NCI-H1092 (cell line): Measurements from ENCODE around the gene LRFN2.

ENCODE experiments used
- DNase-seq: peaks from one replicate; lab custom pipeline; 2025; lab: John Stamatoyannopoulos, UW

The LRFN2 gene

GRCh38 chr6:40378725-40379074 lies 208.5 kb downstream of the LRFN2 start:
- no peak for DNase-seq

- no peak for DNase-seq
Observed at GRCh38 chr6:40378071-40378724, 209.0 kb downstream of the LRFN2 start.

DNA sequence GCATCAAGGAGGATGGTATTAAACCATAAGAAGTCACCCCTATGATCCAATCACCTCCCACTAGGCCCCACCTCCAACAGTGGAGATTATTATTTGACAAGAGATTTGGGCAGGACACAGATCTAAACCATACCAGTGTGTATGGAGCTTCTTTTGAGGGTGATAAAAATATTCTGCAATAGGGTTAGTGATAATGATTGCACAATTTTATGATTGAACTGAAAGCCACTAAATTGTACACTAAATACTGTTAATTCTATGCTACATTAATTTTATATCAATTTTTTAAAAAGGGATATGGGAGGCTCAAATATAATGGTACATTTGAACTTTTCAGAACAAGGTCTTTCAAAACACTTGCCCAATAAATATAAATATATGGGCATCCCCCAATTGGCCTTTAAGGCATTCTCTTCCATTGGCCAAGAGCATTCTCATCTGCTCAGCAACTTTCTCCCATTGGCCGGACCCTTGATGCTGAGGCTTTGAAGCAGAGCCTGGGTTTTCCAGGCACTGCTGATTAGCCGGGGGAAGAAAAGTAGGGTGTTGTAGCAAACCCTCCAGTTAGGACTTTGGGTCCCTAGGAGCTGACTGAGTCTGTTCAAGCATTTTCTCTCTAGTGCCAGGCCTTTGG lies 209.9 kb downstream of the LRFN2 start:
- DNase-seq = no peak

DNA sequence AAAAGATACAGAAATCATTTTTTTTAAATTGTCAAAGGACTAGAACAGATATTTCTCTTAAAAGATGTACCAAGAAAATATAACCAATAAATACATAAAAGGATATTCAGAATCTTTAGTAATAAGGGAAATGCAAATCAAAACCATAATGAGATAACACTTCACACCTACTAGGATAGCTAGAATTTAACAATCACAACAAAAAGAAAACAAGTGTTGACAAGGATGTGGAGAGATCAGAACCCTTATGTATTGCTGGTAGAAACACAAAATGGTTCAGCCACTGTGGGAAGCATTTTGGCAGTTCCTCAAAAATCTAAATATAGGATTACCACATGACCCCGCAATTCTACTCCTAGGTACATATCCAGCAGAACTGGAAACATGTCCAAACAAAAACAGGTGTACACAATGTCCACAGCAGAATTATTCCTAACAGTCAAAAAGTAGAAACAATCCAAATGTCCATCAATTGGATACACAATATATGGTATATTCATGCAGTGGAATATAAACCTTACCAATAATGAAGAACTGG lies 211.0 kb downstream of the LRFN2 start:
- no peak for DNase-seq

GRCh38 chr6:40373267-40373666 lies 213.9 kb downstream of the LRFN2 start:
- DNase-seq = no peak

- no peak for DNase-seq
Observed at GRCh38 chr6:40371621-40372020, 215.5 kb downstream of the LRFN2 start.

GRCh38 chr6:40371095-40371494 lies 216.1 kb downstream of the LRFN2 start:
- no peak for DNase-seq

GRCh38 chr6:40369891-40370290 lies 217.3 kb downstream of the LRFN2 start:
- DNase-seq = no peak

GRCh38 chr6:40369042-40369441 lies 218.1 kb downstream of the LRFN2 start:
- no peak for DNase-seq

DNA sequence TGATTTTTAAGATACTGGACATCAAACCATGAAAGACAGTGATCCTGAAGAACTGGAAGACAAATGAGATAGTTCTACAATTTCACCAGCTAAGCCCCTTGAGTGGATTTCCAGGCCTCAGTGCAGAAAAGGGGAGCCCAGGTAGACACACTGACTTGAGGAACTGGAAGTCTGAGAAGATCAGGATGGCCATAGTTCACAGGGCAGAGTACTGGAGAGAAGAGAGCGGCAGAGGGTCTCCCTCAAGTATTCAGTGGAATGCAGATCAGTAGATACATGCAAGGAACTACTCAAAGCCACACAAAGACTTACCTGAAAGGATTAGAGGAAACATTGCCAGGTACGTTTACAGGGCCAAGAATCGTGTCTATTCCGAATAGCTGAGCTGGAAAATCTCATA lies 224.3 kb downstream of the LRFN2 start:
- DNase-seq = no peak

- no peak for DNase-seq
Observed at GRCh38 chr6:40359808-40360207, 227.4 kb downstream of the LRFN2 start.

DNA sequence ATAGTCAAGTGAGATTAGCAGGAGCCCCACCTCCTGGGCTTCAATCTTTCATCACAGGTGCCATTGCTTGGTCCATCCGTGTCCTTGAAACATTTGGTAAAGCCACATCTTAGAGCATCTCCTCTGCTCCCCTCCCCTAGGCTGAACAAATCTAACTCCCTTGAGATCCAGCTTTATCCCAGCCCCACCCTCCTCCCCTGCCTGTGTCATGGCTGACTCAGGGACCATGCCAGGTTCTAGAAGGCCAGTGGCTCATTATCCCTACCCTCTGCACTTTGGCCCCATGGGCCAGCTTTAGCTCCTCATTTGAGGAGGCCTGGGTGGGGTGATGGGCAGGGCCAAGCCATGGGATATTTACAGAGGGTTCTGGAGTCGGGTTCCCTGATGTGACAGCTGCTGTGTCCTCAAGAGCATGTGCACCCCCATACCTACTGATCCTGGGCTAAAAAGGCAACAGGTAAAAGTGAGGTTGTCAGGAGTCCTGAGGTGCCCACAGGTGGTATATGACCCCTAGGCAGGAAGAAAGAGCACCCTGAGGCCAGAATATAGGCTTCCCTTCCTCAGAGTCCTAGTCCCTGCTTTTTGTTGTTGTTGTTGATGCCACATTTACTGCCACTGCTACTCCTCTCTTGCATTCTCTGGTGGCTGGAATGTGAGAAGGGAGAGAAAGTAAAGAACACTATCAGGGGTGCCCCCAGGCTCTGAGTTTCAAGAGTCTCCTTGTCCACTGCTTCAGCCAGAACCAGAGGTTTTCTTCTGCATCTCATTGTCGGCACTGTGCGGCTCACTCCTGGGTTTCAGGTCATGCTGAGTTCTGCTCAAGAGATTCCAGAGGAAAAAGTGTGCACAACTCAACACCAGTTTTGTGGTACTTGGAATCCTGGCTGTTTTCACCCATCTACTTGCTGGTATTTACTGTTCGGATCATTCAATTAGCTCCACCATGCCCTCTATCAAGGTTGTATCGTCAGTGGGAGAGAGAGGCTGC lies 228.4 kb downstream of the LRFN2 start:
- no peak for DNase-seq

GRCh38 chr6:40356242-40356910 lies 230.8 kb downstream of the LRFN2 start:
- DNase-seq = no peak

GRCh38 chr6:40355532-40355931 lies 231.6 kb downstream of the LRFN2 start:
- no peak for DNase-seq

GRCh38 chr6:40355066-40355465 lies 232.1 kb downstream of the LRFN2 start:
- DNase-seq = no peak

GRCh38 chr6:40353967-40354452 lies 233.2 kb downstream of the LRFN2 start:
- no peak for DNase-seq

GRCh38 chr6:40353197-40353966 lies 233.8 kb downstream of the LRFN2 start:
- DNase-seq = no peak

GRCh38 chr6:40352527-40353170 lies 234.5 kb downstream of the LRFN2 start:
- DNase-seq = no peak

GRCh38 chr6:40352006-40352405 lies 235.2 kb downstream of the LRFN2 start:
- DNase-seq = no peak

GRCh38 chr6:40350747-40351217 lies 236.4 kb downstream of the LRFN2 start:
- no peak for DNase-seq
